T47D (cell line): Measurements from ENCODE around the gene BMI1.
"Not testable (repeated sequence)": the region's sequence is repeated elsewhere in the genome, so short reads cannot be mapped to it uniquely, and the experiment has no call there.

Source experiments
- DNase-seq, 2 experiments: peaks; one replicate each; pipeline versions ENCODE4 v3.0.0 to v3.0.0-alpha.2; 2011 to 2012; ENCODE audit warnings: low read depth in 1 of 2, low spot score in 1 of 2
- JUND ChIP-seq: IDR thresholded peaks from 2 replicates; pipeline ENCODE4 v1.6.1; 2012; ENCODE audit warnings: low read depth
- in situ Hi-C: cut with HindIII; loops from 2 replicates; pipeline ENCODE4 v1.10.0; 2016; ENCODE audit warnings: low sequenced_read_pairs, low pct_unique_long_range_greater_than_20kb

The BMI1 gene

GRCh38 chr10:22320591-22321155 is at the start of gene BMI1:
Gene BMI1 (plus strand): TSS chr10:22321099. CDS start chr10:22326450, 5,351 bp downstream.
- peak; percentile 88 to 90 for DNase-seq
- in situ Hi-C loops = no loop called here
- TF ChIP-seq JUND = no peak

DNA sequence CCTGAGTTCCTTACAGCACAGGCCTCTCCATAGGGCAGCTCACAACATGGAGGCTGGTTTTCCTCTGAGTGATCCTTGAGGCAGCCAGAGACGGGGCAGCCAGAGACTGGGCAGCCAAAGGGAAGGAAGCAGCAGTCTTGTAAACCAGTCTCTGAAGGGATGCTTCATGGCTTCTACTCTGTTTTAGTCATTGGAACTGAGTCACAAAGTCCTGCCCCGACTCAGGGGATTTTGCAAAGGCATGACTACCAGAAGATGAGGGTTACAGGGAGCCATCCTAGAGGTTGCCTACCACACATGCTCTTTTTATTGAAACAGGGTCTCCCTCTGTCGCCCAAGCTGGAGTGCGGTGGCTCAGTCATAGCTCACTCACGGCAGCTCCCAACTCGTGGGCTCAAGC is 49.1 kb upstream of the BMI1 start:
- in situ Hi-C loops = no loop called here
- DNase-seq = no peak
- TF ChIP-seq JUND = no peak

DNA sequence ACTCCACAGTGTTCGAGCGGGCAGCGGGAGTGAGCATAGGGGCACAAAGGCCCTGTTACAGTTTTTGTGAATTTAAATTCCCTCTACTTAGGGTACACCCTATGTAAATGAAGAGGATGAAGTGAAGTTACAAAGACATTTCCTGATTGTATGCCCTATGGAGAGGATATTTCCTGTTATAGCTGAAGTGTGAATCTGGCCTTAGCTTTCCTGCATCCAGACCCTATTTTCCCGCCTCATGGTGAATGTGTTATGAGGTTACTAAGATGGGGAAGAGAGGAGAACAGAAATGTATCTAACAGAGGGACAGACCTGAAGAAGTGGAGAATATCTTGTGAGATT is 42.5 kb upstream of the BMI1 start:
- in situ Hi-C loops = no loop called here
- no peak for TF ChIP-seq JUND
- DNase-seq = peak in 1 of 2 experiments; percentile 33

- in situ Hi-C loops = no loop called here
These were observed 40.8 kb upstream of the BMI1 start for GRCh38 chr10:22280078-22280477.

DNA sequence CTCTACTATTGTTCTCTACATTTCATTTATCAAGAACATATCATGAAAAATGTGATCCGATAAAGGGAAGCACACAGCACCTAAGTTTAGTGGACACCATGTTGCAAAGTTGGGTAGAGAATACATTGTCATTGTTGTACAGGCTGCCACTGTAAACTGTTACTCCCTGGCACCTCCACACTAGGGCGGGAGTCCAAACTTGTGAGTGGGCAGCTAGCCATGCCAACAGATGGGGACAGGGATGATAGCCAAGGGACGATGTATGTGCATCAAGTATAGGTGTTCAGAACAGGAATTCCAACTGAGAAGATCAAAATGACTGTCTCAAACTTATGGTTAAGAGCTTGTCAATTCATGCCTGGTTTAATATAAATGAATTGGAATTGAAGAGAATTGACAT is 35.8 kb upstream of the BMI1 start:
- in situ Hi-C loops = no loop called here

More at GRCh38 chr10:22280078-22280477, 40.8 kb upstream of the BMI1 start:
- no peak for DNase-seq
- no peak for TF ChIP-seq JUND

GRCh38 chr10:22293747-22294404 is 27.0 kb upstream of the BMI1 start:
- in situ Hi-C loops = no loop called here

More for the DNA sequence above, 35.8 kb upstream of the BMI1 start:
- no peak for DNase-seq
- no peak for TF ChIP-seq JUND

DNA sequence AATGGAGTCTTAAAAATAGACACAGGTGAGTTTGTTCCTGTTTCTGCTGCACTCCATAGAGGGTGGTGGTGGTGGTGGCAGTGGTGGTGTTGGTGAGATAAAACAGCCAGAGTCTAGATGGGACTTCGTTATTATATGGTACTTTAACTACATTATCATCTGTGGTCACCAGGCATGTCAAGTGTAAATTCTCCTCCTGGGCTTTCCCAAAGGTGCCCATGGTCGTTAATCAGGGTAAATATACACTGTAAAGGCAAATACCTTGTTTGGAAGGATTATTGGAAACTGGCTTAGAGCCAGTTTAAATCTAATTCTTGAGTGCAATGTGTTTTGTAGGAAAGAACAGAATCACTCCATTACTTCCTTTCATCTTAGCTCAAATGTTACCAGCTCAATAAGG is 26.2 kb upstream of the BMI1 start:
- in situ Hi-C loops = no loop called here
- TF ChIP-seq JUND = no peak
- DNase-seq = no peak

More at GRCh38 chr10:22293747-22294404, 27.0 kb upstream of the BMI1 start:
- no peak for DNase-seq
- no peak for TF ChIP-seq JUND

DNA sequence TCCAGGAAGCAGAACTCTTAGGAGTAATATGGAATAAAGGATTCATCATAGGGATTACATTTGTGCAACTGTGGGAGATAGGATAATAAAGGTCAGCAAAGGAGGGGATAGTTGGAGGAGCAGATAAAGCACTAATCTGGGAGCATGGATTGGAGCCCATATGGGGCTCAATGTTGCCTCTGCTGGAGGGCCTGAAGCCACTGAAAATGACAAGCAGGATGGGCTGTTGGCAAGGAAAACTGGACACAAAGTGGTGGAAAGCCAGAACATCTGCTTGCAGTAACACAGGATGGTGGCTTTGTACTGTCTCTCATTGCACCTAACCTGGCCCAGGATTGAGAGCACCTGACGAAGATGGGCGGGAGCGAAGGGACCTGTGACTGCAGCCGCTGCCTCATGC is 19.7 kb upstream of the BMI1 start:
- in situ Hi-C loops = no loop called here
- no peak for DNase-seq
- TF ChIP-seq JUND = no peak

- no peak for DNase-seq
- in situ Hi-C loops = no loop called here
These were observed 17.4 kb upstream of the BMI1 start for GRCh38 chr10:22303461-22303860.

DNA sequence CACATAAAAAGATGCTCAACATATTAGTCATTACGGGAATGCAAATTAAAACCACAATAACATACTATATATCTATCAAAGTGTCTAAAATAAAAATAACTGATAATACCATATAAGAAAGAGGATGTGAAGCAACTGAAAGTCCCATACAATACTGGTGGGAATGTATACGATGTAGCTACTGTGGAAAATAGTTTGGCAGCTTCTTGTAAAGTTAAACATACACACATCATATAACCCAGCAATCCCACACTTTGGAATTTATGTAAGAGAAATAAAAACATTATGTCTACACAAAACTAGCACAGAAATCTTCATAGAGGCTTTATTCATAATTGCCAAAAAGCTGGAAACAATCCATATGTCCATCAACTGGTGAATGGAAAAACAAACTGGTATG is 15.2 kb upstream of the BMI1 start:
- in situ Hi-C loops = no loop called here
- DNase-seq = no peak
- TF ChIP-seq JUND = no peak

More at GRCh38 chr10:22303461-22303860, 17.4 kb upstream of the BMI1 start:
- TF ChIP-seq JUND = no peak

DNA sequence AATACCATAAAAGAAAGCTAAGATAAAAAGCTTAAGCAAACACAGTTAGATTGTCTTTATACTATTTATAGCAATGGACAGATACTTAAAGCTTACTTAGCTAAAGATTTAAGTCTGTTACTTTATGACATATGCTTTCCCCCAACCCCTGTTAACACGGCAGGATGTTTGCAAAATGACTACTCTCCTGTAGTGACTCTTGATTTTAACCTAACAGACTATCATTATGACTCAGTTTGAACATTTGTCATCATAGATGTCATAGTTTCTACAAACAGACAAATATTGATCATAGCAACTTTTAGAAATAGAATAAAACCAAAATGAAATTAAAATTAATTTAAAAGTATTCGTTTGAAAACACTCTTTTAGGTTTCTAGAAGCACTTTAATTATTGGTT is 12.5 kb upstream of the BMI1 start:
- no peak for TF ChIP-seq JUND
- no peak for DNase-seq
- in situ Hi-C loops = no loop called here

- in situ Hi-C loops = no loop called here
- no peak for DNase-seq
- no peak for TF ChIP-seq JUND
These were observed 11.5 kb upstream of the BMI1 start for GRCh38 chr10:22309180-22310000.

DNA sequence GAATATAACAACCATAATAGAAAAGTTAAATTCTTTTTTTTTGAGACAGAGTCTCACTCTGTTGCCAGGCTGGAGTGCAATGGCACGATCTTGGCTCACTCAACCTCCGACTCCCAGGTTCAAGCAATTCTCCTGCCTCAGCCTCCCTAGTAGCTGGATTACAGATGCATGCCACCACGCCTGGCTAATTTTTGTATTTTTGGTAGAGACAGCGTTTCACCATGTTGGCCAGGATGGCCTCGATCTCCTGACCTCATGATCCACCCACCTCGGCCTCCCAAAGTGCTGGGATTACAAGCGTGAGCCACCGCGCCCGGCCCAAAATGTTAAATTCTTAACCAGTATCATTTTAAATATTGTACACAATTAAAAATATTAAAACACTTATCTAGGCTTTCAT is 10.9 kb upstream of the BMI1 start:
- DNase-seq, in situ Hi-C loops: not testable (repeated sequence)
